Hepatocyte (in vitro differentiated cells): Measurements from ENCODE around the gene MYBPC3. TPM values are rescaled to one million over a fixed set of nuclear protein-coding genes. Genes with fewer than 3 reads are reported as not detected.

Experiments used
- DNase-seq: peaks from one replicate; pipeline ENCODE4 v3.0.0-alpha.2; 2016; ENCODE audit warnings: low spot score
- H2AFZ ChIP-seq: fragments of 200-600 bp; sonication (generic); 2 replicates; pipeline ENCODE4 v1.6.0; 2016; ENCODE audit warnings: antibody characterized with exemption, mild to moderate bottlenecking
- H3K27ac ChIP-seq: fragments of 200-600 bp; sonication (generic); 2 replicates; pipeline ENCODE4 v1.5.1; 2016; ENCODE audit warnings: mild to moderate bottlenecking
- H3K27me3 ChIP-seq: fragments of 200-600 bp; sonication (generic); 2 replicates; pipeline ENCODE4 v1.6.1; 2016
- H3K36me3 ChIP-seq: fragments of 200-600 bp; sonication (generic); replicated peaks from 2 replicates; pipeline ENCODE4 v1.5.1; 2016; ENCODE audit warnings: low read depth; ENCODE audit not compliant: insufficient read depth
- H3K4me1 ChIP-seq: fragments of 200-600 bp; sonication (generic); 2 replicates; pipeline ENCODE4 v1.5.1; 2016; ENCODE audit warnings: mild to moderate bottlenecking, moderate library complexity; ENCODE audit not compliant: insufficient read depth
- H3K4me2 ChIP-seq: fragments of 200-600 bp; sonication (generic); 2 replicates; pipeline ENCODE4 v1.6.0; 2016
- H3K4me3 ChIP-seq: fragments of 200-600 bp; sonication (generic); 2 replicates; pipeline ENCODE4 v1.5.1; 2016; ENCODE audit warnings: mild to moderate bottlenecking
- H3K79me2 ChIP-seq: fragments of 200-600 bp; sonication (generic); 2 replicates; pipeline ENCODE4 v1.6.0; 2017; ENCODE audit warnings: mild to moderate bottlenecking
- H3K9me2 ChIP-seq: fragments of 200-600 bp; sonication (generic); replicated peaks from 2 replicates; pipeline ENCODE4 v1.6.0; 2017; ENCODE audit warnings: mild to moderate bottlenecking; ENCODE audit not compliant: insufficient read depth
- H3K9me3 ChIP-seq: fragments of 200-600 bp; sonication (generic); 2 replicates; pipeline ENCODE4 v1.5.1; 2016; ENCODE audit warnings: low read depth, mild to moderate bottlenecking
- H4K20me1 ChIP-seq: fragments of 200-600 bp; sonication (generic); 2 replicates; pipeline ENCODE4 v1.6.0; 2016; ENCODE audit warnings: mild to moderate bottlenecking; ENCODE audit not compliant: insufficient read depth, poor library complexity, severe bottlenecking
- CTCF ChIP-seq: fragments of 200-600 bp; sonication (generic); IDR thresholded peaks from 2 replicates; pipeline ENCODE4 v1.5.1; 2016; ENCODE audit warnings: antibody characterized with exemption, mild to moderate bottlenecking; ENCODE audit not compliant: poor library complexity
- EZH2 ChIP-seq: fragments of 200-600 bp; sonication (generic); IDR thresholded peaks from 2 replicates; pipeline ENCODE4 v1.6.1; 2016; ENCODE audit warnings: antibody characterized with exemption, mild to moderate bottlenecking, borderline replicate concordance
- EZH2phosphoT487 ChIP-seq: fragments of 200-600 bp; sonication (generic); IDR thresholded peaks from one replicate; pipeline ENCODE4 v1.6.1; 2018; ENCODE audit warnings: antibody characterized with exemption, mild to moderate bottlenecking, low read depth, moderate library complexity; ENCODE audit not compliant: unreplicated experiment, severe bottlenecking
- WGBS: methylation state at CpG from one replicate; pipeline ENCODE4 v1.1.6; 2016; ENCODE audit warnings: low lambda C conversion rate; ENCODE audit errors: missing lambda C conversion rate; 5-methylcytosine and 5-hydroxymethylcytosine counted together
- polyA plus RNA-seq: library from polyadenylated mRNA; unstranded; fragments of >200 nt; fragmentation: Nextera tagmentation; extraction: Ambion mirVana; gene quantifications from 2 replicates; pipeline ENCODE4 v1.2.1, GENCODE V29; 2016
- total RNA-seq: library from RNA; depleted of rRNA; stranded (reverse); fragments of >200 nt; gene quantifications from 2 replicates; pipeline ENCODE4 v1.2.3, GENCODE V29; 2014

MYBPC3 gene
- total and polyA plus RNA-seq, 2 experiments from 2014 or later, result 0.51 to 1.4 TPM

GRCh38 chr11:47366020-47366490 is 13.6 kb upstream of the MYBPC3 start:
- H4K20me1 ChIP-seq, result no peaks in the 10 kb centered on the region
- no peak for DNase-seq
- H3K9me3 ChIP-seq, result no peaks in the 10 kb centered on the region
- no peaks in the 10 kb centered on the region for H3K79me2 ChIP-seq
- H3K4me2 ChIP-seq, result no peak overlapping the region
- 90% methylated on average over 1 of the region's 1 CpG for WGBS
- no peak overlapping the region for H3K4me3 ChIP-seq
- no peak overlapping the region for H2AFZ ChIP-seq
- no peaks in the 10 kb centered on the region for H3K4me1 ChIP-seq
- TF ChIP-seq EZH2, result no peak
- TF ChIP-seq CTCF, result no peak
- no peak for TF ChIP-seq EZH2phosphoT487
- no peaks in the 10 kb centered on the region for H3K36me3 ChIP-seq
- H3K9me2 ChIP-seq, result no peaks in the 10 kb centered on the region
- H3K27ac ChIP-seq, result no peak overlapping the region
- no peaks in the 10 kb centered on the region for H3K27me3 ChIP-seq

- H3K27me3 ChIP-seq, result no peaks in the 10 kb centered on the region
- WGBS, result 87% methylated on average over 13 of the region's 13 CpGs
- H3K36me3 ChIP-seq, result no peaks in the 10 kb centered on the region
- no peaks in the 10 kb centered on the region for H3K9me3 ChIP-seq
- no peaks in the 10 kb centered on the region for H4K20me1 ChIP-seq
- no peaks in the 10 kb centered on the region for H3K9me2 ChIP-seq
- TF ChIP-seq EZH2phosphoT487, result no peak
- TF ChIP-seq EZH2, result no peak
- no peak for TF ChIP-seq CTCF
- H2AFZ ChIP-seq, result no peak overlapping the region
- no peak overlapping the region for H3K4me3 ChIP-seq
- H3K4me2 ChIP-seq, result no peak overlapping the region
- H3K79me2 ChIP-seq, result no peaks in the 10 kb centered on the region
- no peaks in the 10 kb centered on the region for H3K4me1 ChIP-seq
- no peak for DNase-seq
- H3K27ac ChIP-seq, result no peak overlapping the region
Measured at GRCh38 chr11:47361419-47361818, 8.9 kb upstream of the MYBPC3 start.

- WGBS, result 96% methylated on average over 15 of the region's 15 CpGs
- H3K4me3 ChIP-seq, result no peak overlapping the region
- H3K27ac ChIP-seq, result no peak overlapping the region
- H3K79me2 ChIP-seq, result no peaks in the 10 kb centered on the region
- no peaks in the 10 kb centered on the region for H3K27me3 ChIP-seq
- no peak overlapping the region for H3K4me2 ChIP-seq
- DNase-seq, result no peak
- H3K9me3 ChIP-seq, result no peaks in the 10 kb centered on the region
- no peaks in the 10 kb centered on the region for H3K9me2 ChIP-seq
- H2AFZ ChIP-seq, result no peak overlapping the region
- no peaks in the 10 kb centered on the region for H4K20me1 ChIP-seq
- TF ChIP-seq CTCF (no peak), EZH2phosphoT487 (no peak), EZH2 (no peak)
- H3K36me3 ChIP-seq, result no peaks in the 10 kb centered on the region
- H3K4me1 ChIP-seq, result no peaks in the 10 kb centered on the region
Measured at GRCh38 chr11:47360341-47360740, 7.8 kb upstream of the MYBPC3 start.

- no peaks in the 10 kb centered on the region for H3K4me1 ChIP-seq
- H3K4me2 ChIP-seq, result no peak overlapping the region
- no peak overlapping the region for H2AFZ ChIP-seq
- H3K27ac ChIP-seq, result no peak overlapping the region
- H3K4me3 ChIP-seq, result no peak overlapping the region
- no peaks in the 10 kb centered on the region for H4K20me1 ChIP-seq
- DNase-seq, result no peak
- TF ChIP-seq EZH2phosphoT487 (no peak), EZH2 (no peak), CTCF (no peak)
- no peaks in the 10 kb centered on the region for H3K36me3 ChIP-seq
- H3K27me3 ChIP-seq, result no peaks in the 10 kb centered on the region
- WGBS, result 93% methylated on average over 15 of the region's 17 CpGs
- no peaks in the 10 kb centered on the region for H3K79me2 ChIP-seq
- no peaks in the 10 kb centered on the region for H3K9me2 ChIP-seq
- H3K9me3 ChIP-seq, result no peaks in the 10 kb centered on the region
Measured at GRCh38 chr11:47359586-47359985, 7.1 kb upstream of the MYBPC3 start.
